H1 (cell line): ENCODE results near the gene OSR1. TPM values are rescaled to one million over a fixed set of nuclear protein-coding genes. Genes with fewer than 3 reads are reported as not detected.

Experiments
- CEBPB ChIP-seq: IDR thresholded peaks from 2 replicates; pipeline ENCODE4 v1.6.1; 2012; ENCODE audit warnings: low read depth, low read length
- CHD2 ChIP-seq: IDR thresholded peaks from 2 replicates; pipeline ENCODE4 v1.6.1; 2012; ENCODE audit warnings: low read length, improper control_type of control experiment
- EZH2 ChIP-seq: fragments of 200-600 bp; sonication (generic); IDR thresholded peaks from 2 replicates; pipeline ENCODE4 v1.7.1; 2012; ENCODE audit warnings: low read depth, mild to moderate bottlenecking, moderate library complexity, low read length, inconsistent platforms; ENCODE audit not compliant: severe bottlenecking
- GTF2F1 ChIP-seq: IDR thresholded peaks from 2 replicates; pipeline ENCODE4 v1.6.1; 2012; ENCODE audit warnings: low read depth, low read length, improper control_type of control experiment, borderline replicate concordance
- NANOG ChIP-seq: IDR thresholded peaks from 2 replicates; pipeline ENCODE4 v1.6.1; 2011; ENCODE audit warnings: low read length, low read depth, mild to moderate bottlenecking, inconsistent platforms; ENCODE audit not compliant: insufficient read depth, poor library complexity, severe bottlenecking
- TEAD4 ChIP-seq: IDR thresholded peaks from 2 replicates; pipeline ENCODE4 v1.6.1; 2012; ENCODE audit warnings: low read depth, low read length, inconsistent platforms, mixed read lengths
- polyA plus RNA-seq, 7 experiments: library from polyadenylated mRNA; depleted of rRNA in 3 of 7; stranded (reverse) in 5 of 7; unstranded in 2 of 7; fragments of >200 nt in 5 of 7; fragments of 200-250 nt in 2 of 7; gene quantifications; 1 replicate in 5 of 7; 2 replicates in 1 of 7; 4 replicates in 1 of 7; pipeline versions ENCODE4 v1.2.1 to v1.2.3, GENCODE V29; 2011 to 2013; ENCODE audit warnings: missing spikeins in 2 of 7, mixed read lengths in 2 of 7
- total RNA-seq: library from RNA; stranded (reverse); fragmentation: NEBNext Ultra II Directional; extraction: Animal tissue kit (Norgen Biotek cat#: 25700); gene quantifications from 2 replicates; pipeline ENCODE4 v1.2.1, GENCODE V29; 2021
- TF ChIP-seq, protein P1 (sequence below): fragments of 300-600 bp; sonication (generic); IDR thresholded peaks from 2 replicates; pipeline ENCODE4 v1.7.1; 2012; ENCODE audit warnings: low read length, moderate library complexity, mild to moderate bottlenecking, inconsistent platforms; ENCODE audit not compliant: insufficient replicate concordance

The OSR1 gene
- total and polyA plus RNA-seq, 2 of the 8 experiments (the other 6 are each of a cell fraction or from before 2014, with no cell fraction given), result 0.05 to 0.22 TPM

DNA sequence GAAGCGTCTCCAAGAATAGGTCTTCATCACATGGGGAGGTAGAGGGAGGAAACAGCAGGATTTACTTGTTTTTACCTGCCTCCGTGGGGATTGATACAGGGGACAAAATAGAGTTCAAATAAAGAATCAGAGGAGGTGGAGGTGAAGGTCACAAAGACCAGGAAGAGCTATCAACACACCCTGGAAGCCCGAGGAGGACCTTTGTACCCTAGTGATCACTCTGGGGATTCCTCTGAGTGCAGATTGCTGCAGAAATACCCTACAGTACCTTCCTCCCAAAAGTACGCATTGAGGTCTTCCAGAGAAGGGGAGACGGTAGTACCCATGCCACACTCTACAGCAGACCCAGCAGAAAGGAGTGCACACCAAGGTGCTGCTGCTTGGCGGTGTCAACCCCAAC lies 44.9 kb downstream of the OSR1 start (continued):
- TF ChIP-seq TEAD4, result no peak
- TF ChIP-seq, protein P1, sequence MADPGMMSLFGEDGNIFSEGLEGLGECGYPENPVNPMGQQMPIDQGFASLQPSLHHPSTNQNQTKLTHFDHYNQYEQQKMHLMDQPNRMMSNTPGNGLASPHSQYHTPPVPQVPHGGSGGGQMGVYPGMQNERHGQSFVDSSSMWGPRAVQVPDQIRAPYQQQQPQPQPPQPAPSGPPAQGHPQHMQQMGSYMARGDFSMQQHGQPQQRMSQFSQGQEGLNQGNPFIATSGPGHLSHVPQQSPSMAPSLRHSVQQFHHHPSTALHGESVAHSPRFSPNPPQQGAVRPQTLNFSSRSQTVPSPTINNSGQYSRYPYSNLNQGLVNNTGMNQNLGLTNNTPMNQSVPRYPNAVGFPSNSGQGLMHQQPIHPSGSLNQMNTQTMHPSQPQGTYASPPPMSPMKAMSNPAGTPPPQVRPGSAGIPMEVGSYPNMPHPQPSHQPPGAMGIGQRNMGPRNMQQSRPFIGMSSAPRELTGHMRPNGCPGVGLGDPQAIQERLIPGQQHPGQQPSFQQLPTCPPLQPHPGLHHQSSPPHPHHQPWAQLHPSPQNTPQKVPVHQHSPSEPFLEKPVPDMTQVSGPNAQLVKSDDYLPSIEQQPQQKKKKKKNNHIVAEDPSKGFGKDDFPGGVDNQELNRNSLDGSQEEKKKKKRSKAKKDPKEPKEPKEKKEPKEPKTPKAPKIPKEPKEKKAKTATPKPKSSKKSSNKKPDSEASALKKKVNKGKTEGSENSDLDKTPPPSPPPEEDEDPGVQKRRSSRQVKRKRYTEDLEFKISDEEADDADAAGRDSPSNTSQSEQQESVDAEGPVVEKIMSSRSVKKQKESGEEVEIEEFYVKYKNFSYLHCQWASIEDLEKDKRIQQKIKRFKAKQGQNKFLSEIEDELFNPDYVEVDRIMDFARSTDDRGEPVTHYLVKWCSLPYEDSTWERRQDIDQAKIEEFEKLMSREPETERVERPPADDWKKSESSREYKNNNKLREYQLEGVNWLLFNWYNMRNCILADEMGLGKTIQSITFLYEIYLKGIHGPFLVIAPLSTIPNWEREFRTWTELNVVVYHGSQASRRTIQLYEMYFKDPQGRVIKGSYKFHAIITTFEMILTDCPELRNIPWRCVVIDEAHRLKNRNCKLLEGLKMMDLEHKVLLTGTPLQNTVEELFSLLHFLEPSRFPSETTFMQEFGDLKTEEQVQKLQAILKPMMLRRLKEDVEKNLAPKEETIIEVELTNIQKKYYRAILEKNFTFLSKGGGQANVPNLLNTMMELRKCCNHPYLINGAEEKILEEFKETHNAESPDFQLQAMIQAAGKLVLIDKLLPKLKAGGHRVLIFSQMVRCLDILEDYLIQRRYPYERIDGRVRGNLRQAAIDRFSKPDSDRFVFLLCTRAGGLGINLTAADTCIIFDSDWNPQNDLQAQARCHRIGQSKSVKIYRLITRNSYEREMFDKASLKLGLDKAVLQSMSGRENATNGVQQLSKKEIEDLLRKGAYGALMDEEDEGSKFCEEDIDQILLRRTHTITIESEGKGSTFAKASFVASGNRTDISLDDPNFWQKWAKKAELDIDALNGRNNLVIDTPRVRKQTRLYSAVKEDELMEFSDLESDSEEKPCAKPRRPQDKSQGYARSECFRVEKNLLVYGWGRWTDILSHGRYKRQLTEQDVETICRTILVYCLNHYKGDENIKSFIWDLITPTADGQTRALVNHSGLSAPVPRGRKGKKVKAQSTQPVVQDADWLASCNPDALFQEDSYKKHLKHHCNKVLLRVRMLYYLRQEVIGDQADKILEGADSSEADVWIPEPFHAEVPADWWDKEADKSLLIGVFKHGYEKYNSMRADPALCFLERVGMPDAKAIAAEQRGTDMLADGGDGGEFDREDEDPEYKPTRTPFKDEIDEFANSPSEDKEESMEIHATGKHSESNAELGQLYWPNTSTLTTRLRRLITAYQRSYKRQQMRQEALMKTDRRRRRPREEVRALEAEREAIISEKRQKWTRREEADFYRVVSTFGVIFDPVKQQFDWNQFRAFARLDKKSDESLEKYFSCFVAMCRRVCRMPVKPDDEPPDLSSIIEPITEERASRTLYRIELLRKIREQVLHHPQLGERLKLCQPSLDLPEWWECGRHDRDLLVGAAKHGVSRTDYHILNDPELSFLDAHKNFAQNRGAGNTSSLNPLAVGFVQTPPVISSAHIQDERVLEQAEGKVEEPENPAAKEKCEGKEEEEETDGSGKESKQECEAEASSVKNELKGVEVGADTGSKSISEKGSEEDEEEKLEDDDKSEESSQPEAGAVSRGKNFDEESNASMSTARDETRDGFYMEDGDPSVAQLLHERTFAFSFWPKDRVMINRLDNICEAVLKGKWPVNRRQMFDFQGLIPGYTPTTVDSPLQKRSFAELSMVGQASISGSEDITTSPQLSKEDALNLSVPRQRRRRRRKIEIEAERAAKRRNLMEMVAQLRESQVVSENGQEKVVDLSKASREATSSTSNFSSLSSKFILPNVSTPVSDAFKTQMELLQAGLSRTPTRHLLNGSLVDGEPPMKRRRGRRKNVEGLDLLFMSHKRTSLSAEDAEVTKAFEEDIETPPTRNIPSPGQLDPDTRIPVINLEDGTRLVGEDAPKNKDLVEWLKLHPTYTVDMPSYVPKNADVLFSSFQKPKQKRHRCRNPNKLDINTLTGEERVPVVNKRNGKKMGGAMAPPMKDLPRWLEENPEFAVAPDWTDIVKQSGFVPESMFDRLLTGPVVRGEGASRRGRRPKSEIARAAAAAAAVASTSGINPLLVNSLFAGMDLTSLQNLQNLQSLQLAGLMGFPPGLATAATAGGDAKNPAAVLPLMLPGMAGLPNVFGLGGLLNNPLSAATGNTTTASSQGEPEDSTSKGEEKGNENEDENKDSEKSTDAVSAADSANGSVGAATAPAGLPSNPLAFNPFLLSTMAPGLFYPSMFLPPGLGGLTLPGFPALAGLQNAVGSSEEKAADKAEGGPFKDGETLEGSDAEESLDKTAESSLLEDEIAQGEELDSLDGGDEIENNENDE, result no peak
- no peak for TF ChIP-seq EZH2
- no peak for TF ChIP-seq GTF2F1
- no peak for TF ChIP-seq CHD2
- TF ChIP-seq CEBPB, result no peak
- no peak for TF ChIP-seq NANOG
